GM21447 (cell line): ENCODE data around the gene WDR18.
"Not testable (repeated sequence)": the region's sequence is repeated elsewhere in the genome, so short reads cannot be mapped to it uniquely, and the experiment has no call there.

Experiments
- ATAC-seq: cut with Tn5 transposase; IDR thresholded peaks from one replicate; pipeline ENCODE4 v1.9.1; 2021; ENCODE audit not compliant: unreplicated experiment

The WDR18 gene

DNA sequence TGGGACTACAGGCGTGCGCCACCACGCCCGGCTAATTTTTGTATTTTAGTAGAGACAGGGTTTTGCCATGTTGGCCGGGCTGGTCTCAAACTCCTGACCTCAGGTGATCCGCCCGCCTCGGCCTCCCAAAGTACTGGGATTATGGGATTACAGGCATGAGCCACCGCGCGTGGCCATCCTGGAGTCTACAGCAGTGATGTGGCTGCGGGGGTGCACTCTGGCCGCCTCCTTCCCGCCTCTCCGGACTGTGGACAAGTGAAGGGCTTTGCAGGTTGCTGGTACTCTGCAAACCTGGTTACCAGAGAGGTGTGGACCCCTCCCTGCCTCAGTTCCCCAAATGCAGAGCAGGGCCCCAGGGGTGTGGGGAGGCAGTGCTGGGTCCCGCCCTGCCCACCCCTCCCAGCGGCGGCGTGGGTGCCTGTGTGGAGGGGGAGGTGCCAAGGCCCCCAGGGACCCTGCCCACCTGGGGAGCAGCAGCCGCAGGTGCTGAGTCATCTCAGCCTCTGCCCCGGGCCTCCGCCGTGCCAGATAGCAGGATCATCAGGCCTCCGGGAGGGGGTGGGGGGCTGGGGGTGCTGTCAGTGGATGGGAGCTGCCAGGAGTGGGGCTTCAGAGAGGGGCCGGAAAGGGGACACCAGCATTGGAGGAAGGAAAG, 35.2 kb upstream of the WDR18 start:
- ATAC-seq, result no peak

DNA sequence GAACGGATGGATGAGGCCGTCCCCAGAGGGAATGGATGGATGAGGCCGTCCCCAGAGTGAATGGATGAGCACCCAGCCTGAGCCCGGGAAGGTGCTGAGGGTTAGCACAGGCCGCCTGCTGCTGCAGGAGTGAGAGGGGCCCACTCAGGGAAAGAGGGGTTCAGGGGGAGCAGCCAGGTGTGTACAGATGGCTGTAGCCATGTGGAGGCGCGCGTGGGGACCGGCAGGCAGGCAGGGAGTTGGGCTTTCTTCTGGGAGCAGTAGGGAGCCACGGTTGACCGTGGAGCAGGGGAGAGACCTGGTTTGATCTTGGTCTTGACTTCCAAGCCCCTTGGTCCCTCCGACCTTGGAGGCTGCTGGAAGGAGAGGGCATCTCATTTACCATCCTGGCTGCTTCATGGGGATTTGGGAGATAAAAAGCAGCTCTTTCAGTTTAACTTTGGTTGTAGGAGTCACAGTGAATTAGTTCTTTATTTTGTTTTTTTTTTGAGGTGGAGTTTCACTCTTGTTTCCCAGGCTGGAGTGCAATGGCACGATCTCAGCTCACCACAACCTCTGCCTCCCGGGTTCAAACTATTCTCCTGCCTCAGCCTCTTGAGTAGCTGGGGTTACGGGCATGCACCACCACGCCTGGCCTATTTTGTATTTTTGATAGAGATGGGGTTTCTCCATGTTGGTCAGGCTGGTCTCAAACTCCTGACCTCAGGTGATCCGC, 33.6 kb upstream of the WDR18 start:
- ATAC-seq, result no peak

DNA sequence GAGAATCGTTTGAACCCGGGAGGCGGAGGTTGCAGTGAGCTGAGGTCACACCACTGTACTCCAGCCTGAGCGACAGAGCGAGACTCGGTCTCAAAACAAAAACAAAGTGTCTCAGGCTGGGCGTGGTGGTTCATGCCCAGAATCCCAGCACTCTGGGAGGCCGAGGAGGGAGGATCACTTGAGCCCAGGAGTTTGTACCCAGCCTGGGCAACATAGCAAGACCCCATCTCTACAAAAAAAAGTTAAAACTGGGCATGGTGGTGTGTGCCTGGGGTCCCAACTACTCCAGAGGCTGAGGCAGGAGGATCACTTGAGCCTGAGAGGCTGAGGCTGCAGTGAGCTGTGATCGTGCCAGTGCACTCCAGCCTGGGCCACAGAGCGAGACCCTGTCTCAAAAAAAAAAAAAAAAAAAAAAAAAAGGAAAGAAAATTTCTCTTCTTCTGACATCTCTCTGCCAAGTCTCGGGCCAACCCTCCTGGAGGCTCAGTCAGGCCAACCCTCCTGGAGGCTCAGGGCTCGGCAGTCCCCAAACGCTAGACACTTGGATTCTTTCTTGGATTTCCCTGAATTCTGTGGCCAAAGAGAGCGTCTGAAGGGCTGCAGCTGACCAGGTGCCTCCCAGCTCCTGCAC, 32.0 kb upstream of the WDR18 start:
- no peak for ATAC-seq

DNA sequence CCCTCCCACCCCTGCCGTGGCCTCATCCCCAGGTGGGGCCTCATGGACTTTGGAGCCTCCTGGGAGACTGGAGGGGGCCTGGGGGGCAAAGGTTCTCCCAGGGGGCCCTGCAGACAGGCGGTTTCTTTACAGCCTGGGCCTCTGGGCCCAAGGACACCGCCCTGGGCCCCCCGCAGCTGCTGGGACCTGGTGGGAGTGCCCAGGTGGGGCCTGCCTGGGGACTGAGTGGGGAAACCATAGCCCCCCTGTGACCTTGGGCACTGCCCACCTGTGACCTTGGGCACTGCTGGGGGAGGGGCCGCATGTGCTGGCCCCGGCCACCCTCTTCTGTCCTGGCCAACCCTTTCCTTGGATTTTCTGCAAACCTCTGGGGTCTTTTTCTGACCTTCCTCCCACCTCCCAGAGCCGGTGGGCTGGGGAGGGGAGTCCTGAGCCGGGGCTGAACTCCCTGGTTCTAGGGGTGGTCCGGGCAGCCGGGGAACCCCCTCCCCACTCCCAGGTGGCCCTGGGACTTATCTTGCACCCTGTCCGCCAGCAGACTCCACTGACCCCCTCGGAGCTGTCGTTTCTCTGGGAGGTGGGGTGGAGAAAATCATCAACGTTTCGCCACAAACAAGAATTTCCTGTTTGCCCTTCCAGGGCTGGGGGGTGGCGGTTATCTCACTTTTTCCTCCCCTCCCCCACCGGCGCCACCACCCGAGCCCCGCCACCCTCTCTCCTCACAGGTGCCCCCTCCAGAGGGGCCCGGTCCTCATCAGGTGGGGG, 31.3 kb upstream of the WDR18 start:
- no peak for ATAC-seq

DNA sequence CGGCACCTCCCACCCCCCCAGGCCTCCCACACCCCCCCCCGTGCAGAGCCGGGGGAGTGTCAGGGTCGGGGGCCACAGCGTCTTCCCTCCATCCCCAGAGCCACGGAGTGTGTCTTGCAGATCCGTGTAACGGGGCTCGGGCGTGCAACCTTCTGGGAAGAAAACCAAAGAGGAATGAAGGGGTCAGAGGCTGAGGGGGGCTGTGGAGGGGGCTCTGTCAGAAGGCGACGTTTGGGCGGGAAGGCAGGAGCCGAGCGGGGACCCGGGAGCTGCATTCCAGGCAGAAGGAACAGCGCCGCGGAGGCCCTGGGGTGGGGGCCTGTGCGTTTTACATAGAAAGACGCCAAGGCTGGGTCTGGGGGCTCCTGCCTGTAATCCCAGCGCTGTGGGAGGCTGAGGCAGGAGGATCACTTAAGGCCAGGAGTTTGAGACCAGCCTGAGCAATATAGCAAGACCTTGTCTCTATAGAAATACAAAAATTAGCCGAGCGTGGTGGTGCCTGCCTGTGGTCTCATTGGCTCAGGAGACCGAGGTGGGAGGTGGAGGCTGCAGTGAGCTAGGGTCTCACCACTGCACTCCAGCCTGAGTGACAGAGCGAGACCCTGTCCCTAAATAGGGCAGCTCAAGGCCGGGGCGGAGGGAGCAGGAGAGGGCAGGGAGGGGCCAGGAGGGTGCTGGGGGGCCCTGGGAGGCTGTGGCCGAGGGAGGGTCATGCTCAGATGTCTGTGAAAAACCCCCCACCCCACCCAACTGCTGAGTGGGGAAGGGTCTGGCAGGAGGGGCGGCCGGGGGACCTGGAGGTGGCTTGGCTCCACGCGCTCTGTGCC, 30.5 kb upstream of the WDR18 start:
- ATAC-seq, result no peak

DNA sequence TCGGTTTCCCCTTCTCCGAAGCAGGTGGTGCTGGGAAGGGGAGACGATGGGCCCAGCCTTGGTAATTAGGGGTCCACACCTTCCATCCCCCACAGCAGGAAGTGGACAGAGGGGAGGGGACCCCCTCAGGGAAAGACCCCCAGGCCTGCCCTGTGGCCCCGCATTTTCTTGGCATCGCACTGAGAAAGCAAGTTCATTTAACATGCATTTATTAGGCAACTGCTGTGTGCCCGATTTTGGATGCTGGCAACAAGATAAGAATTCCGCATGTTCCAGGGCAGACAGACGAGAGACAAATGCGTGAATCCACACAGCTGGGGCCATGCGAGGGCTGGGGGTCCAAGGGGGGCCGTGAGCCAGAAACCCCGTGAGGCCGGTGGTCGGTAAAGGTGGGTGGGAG, 29.9 kb upstream of the WDR18 start:
- ATAC-seq, result no peak

DNA sequence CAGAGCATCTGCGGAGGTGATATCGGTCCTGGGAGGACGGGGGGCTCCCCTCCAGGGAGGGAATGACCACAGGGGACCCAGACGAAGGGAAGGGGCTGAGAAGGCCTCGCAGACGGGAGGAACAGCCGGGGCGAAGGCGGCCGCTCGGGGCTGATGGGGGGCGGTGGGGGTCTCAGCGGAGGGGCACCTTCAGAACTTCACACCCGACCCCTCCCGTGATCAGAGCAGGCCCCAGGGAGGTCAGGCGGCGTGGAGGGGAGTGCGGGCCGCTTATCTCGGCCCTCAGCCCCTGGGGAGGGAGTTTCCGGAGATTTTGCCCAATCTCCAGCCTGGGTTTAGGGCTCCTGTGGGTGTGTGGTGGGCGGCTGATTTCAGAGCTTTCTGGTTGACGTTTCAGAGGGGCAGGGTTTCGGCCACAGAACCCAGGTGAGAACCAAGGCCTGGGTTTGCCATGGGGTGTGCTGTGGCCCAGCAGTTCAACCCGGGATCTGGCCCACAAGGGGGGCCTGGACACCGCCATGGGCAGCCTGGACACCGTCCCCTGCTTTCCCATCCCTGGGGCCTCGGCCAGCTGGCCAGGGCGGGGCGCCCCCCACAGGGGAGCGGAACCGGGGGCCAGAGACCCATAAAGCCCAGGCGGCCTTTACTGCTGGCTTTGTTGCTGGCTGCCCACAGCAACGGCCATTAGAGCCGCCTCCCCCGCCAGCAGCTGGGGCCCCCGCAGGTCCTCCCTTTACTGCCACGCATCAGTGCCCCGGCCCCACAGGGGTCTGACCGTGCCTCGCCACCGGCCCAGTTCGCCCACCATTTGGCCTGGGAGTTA, 29.3 kb upstream of the WDR18 start:
- ATAC-seq, result no peak

DNA sequence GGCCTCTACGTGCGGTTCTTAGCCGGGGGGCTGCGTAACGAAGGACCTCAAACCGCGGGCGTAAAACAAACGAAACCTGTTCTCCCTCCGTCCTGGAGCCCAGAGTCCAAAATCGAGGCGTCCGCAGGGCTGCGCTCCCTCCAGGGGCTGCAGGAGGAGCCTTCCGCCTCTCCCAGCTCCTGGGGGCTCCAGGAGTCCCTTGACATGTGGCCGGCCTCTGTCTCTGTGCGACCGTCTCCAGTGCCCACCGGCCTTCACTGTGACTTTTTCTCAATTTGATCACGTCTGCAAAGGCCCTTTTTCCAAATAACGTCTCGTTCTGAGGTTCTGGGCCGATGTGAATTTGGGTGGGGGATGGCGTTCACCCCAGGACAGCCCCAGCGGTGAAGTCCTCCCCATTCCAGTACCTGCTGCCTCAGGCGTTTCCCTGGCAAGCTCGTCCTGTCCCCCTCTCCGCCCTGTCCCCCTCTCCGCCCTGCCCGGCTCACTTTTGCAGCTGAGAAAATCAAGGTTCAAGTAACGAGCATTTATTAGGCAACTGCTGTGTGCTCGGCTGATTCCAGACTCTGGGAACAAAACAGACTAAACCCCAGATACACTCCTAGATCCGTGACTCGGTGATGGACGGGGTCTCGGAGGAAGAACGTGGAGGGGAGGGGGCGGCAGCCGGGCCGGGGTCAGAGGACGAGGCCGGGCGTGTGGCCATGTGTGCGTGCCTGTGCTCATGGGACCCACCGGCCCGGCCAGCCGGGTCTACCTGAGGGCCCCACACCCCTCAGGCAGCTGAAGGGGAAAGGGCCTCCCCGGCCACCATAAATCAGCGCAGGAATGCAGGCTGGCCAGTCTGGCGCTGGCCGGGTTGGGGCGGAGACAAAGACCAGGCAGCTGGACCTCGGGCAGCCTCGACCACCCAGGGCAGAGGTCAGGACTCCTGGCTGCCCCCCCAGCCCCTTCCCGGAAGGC, 28.1 kb upstream of the WDR18 start:
- ATAC-seq, result no peak

DNA sequence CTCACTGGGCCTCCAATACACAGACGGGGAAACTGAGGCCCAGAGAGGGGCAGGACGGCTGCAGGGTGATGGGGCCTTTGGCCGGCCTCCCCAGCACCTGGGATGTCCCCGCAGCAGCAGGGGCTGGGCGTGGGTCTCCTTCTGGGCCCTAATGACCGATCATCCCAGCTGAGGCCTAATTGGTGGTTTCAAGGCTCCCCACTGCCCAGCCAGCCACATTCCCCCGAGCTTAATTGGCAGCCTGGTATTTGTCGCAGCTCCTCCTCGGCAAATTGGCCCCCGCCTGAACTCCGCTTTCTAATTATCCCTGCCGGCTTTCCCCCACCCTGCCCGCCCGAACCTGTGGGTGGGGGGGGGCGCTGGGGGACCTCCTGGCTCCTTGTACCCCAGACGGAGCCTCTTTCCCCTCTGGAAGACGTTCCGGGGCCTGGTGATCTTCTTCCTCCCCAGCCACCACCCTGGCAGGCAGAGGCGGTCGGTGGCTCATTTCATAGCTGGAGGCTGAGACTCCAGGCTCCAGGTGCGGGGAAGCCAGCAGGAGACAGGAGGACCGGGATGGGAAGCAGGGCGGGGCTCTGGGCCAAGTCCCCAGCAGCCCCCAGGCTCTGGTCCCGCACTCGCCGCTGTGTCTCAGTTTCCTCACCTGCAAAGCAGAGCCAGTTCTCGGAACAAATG, 27.2 kb upstream of the WDR18 start:
- no peak for ATAC-seq

DNA sequence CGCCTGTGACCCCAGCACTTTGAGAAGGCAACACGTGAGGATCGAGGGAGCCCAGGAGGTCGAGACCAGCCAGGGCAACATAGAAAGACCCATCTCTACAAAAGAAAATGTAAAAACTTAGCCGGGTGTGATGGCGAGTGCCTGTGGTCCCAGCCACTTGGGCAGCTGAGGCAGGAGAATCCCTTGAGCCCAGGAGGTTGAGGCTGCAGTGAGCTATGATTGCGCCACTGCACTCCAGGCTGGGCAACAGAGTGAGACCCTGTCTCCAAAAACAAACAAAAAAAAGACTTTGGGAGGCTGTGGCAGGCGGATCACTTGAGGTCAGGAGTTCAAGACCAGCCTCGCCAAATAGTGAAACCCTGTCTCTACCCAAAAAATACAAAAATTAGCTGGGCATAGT, 26.6 kb upstream of the WDR18 start:
- not testable (repeated sequence) for ATAC-seq

DNA sequence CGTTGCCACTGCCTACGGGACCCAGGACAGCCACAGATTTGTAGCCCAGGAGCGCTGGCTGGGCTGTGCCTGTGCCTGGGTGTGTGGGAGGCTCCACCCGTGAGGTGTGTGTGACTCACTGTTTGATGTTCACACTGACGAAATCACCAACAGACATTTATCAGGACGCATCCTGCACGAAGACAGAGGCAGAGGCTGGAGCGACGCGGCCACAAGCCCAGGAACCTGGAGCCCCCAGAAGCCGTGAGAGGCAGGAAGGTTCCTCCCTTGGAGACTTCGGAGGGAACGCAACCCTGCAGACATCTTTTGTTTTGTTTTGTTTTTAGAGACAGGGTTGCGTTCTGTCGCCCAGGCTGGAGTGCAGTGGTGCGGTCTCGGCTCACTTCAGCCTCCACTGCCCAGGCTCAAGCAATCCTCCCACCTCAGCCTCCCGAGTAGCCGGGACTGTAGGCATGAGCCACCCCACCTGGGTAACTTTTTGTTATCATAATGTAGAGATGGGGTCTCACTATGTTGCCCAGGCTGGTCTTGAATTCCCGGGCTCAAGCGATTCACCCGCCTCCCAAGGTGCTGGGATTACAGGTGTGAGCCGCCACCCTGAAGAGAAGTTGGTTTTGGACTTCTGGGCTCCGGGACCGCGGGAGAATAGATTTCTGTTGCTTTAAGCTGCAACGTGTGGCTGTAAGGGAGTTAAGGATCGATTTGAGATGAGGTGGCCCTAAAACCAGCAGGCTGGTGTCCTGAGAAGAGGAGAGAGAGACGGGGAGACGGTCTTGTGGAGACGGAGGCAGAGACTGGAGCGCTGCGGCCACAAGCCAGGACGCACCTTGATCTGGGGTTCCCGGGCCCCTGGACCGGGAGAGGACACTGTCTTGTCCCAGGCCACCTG, 24.9 kb upstream of the WDR18 start:
- no peak for ATAC-seq

DNA sequence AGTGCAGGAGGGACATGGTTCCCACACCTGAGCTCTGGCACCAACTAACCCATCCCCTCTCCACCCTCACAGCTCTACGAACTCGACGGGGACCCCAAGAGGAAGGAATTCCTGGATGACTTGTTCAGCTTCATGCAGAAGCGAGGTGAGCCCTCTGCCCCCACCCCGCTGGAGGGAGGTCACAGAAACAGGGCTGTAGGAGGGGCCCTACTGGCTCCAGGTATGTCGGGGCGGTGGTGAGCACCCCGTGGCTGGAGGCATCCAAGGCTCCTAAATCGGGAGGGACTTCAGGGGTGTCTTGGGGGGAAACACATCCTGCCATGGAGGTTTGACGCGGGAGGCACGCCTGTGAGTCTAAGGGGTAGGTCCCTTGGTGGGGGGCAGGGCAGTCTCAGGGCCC, 24.1 kb upstream of the WDR18 start:
- ATAC-seq, result no peak

DNA sequence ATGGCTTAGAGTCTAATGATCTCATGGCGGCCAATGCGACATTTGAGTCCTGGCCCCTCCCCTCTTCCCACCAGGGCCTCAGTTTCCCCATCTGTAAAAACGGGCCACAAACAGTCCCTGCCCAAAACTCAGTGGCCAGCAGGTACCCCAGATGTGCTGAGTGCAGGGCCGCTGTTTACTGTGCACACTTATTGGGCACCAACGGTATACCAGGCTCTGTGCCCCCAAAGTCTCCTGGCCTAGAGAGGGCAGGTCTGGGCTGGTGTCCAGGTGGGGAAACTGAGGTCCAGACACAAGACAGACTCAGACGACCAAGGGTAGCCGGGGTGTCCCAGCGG, 23.6 kb upstream of the WDR18 start:
- ATAC-seq, result no peak

DNA sequence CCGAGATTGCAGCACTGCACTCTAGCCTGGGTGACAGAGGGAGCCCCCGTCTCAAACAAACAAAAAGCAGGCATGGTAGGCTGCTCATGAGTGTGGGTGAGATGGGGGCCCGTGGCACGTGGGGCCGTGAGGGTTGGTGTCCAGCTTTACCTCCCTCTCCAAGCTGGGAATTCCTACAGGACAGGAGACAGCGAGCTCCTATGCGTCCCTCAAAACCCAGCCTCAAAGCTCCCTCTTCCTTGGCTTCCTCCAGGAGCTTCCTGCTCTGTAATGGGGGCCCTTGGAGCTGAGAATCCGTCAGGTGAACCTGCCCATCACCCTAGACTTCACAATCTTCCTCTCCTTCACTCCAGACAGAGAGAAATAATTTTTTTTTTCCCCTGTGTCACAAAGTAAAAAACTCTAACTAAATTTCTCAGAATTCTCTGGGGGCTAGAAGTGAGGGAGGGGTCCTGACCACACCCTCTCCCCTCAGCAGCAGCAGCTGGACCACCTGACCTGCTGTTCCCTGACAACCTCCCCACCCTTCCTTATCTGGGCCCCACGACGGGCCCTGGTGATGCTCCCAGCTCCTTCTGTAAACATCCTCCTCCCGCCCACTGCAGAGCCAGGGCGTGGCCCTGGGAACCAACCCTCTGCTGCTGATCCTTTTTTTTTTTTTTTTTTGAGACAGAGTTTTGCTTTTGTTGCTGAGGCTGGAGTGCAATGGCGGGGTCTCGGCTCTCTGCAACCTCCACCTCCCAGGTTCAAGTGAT, 22.1 kb upstream of the WDR18 start:
- no peak for ATAC-seq

DNA sequence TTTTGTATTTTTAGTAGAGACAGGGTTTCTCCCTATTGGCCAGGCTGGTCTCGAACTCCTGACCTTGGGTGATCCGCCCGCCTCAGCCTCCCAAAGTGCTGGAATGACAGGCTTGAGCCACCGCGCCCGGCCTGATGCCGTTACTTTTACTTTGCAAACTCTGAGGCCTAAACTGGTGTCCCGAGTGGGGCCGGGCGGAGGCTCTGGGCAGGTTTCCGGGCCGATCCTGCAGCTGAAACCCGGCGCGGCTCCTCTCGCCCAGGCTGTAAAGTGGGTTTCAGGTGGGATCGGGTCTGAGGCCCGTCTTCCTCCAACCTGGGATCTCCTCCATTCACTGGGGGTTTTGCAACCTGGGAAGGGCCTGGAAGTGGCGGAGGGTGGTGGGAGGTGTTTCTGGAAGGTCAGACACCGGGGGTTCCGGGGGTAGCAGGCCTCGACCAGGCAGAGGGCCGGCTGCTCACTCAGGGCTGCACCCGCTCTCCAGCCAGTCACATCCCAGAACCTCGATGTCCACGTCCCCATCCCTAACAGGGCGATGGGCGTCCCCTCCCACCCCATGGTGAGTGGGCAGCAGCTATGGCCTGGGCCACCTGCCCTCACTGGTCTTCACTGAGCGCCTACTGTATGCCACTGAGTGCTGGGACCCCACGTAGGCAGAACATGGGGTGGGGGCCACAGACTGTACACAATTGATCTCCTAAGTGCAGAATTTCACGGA, 21.3 kb upstream of the WDR18 start:
- no peak for ATAC-seq

DNA sequence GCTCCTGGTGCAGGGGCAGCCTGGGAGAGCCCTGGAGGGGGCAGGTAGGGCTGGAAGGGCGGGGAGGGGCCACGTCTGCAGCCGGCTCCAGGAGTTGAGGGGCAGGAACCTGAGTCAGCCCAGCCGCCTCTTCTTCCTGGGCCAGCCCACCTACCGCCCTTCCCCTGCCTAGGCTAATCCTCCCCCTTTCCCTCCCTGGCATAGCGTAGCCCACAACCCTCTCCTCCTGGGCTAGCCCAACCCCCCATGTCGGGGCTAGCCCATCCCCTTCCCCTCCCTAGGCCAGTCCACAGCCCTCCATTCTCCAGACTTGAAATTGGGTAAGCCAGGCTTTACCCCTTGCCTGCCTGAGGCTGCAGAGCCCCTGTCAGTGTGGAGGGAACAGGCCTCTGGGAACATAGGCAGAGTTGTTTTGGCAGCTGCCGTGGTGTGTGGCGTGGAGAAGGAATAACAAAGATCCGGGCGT, 20.6 kb upstream of the WDR18 start:
- ATAC-seq, result no peak
